Activated CD4-positive, alpha-beta T cell treated with anti-CD3 and anti-CD28 coated beads, Interleukin-2, amount 10 ng/mL, durations not matched to agents 24 days and 14 days (primary cell): Measurements from ENCODE around the gene TMPRSS12. TPM values are rescaled to one million over a fixed set of nuclear protein-coding genes. Genes with fewer than 3 reads are reported as not detected.
"Not testable (repeated sequence)": the region's sequence is repeated elsewhere in the genome, so short reads cannot be mapped to it uniquely, and the experiment has no call there.

Experiments
- DNase-seq: peaks from one replicate; pipeline ENCODE4 v3.0.0; 2022
- H3K27ac Mint-ChIP-seq: one replicate; pipeline ENCODE4 v1.8.0; 2022; ENCODE audit warnings: mild to moderate bottlenecking, mixed read lengths
- H3K27me3 Mint-ChIP-seq: one replicate; pipeline ENCODE4 v1.8.0; 2022; ENCODE audit warnings: mixed read lengths
- H3K36me3 Mint-ChIP-seq: one replicate; pipeline ENCODE4 v1.8.0; 2022; ENCODE audit warnings: low read depth, mild to moderate bottlenecking, mixed read lengths
- H3K4me1 Mint-ChIP-seq: one replicate; pipeline ENCODE4 v1.8.0; 2021; ENCODE audit warnings: mixed read lengths
- H3K4me3 Mint-ChIP-seq: one replicate; pipeline ENCODE4 v1.8.0; 2022; ENCODE audit warnings: mild to moderate bottlenecking, moderate library complexity, mixed read lengths
- H3K9me3 Mint-ChIP-seq: one replicate; pipeline ENCODE4 v1.8.0; 2021; ENCODE audit warnings: mixed read lengths
- intact Hi-C: fragments of 100-400 bp; cut with micrococcal nuclease; formaldehyde crosslinking; loops from one replicate; pipeline ENCODE4 v1.15.1; 2023
- total RNA-seq: library from RNA; stranded (reverse); gene quantifications from 2 replicates; pipeline ENCODE4 v1.2.3, GENCODE V29; 2022

Gene TMPRSS12
- total RNA-seq, 1 donor from 2014 or later, result not detected

DNA sequence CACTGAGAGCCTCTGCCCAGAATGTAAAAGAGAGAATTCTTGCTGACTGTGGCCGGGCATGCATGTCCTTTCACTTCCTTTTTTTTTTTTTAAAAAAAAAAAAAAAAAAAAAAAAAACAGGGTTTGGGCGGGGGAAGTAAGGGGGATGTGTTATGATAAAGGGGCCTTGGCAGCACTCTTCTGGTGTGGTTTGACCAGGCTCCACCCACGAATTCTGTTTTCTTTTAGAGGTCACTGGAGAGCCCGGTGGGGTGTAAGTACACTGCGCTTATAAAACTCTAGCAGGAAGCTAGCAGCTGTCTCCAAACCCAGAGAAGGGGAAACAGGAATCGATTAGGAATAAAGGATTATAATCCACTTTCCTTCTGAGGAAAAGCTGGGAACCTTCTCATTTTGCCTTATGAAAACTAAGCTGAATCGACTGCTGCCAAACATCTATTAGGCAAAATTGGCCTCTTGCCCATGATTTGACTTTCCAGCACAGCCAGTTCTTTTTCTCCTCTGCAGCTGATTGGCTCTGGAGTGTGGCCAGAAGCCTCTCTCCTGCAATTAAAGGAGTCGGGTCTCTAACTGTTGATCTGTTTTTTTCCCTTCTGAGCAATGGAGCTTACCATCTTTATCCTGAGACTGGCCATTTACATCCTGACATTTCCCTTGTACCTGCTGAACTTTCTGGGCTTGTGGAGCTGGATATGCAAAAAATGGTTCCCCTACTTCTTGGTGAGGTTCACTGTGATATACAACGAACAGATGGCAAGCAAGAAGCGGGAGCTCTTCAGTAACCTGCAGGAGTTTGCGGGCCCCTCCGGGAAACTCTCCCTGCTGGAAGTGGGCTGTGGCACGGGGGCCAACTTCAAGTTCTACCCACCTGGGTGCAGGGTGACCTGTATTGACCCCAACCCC is 82.0 kb downstream of the TMPRSS12 start:
- intact Hi-C loops, result no loop called here
- no peaks in the 10 kb centered on the region for H3K9me3 Mint-ChIP-seq
- peak overlapping the region; percentile 64 for H3K4me3 Mint-ChIP-seq

DNA sequence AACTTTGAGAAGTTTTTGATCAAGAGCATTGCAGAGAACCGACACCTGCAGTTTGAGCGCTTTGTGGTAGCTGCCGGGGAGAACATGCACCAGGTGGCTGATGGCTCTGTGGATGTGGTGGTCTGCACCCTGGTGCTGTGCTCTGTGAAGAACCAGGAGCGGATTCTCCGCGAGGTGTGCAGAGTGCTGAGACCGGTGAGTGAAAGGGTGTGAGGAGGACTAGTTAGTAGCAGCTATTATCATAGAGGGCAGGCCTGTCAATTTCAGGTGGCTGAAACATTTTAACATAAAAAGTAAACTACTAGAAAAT is 82.6 kb downstream of the TMPRSS12 start:
- no peaks in the 10 kb centered on the region for H3K27me3 Mint-ChIP-seq
- H3K4me1 Mint-ChIP-seq, result peaks cover 17% of the 10 kb centered on the region
- intact Hi-C loops, result no loop called here
- DNase-seq, result no peak
- H3K27ac Mint-ChIP-seq, result no peak overlapping the region
- no peak overlapping the region for H3K4me3 Mint-ChIP-seq
- H3K36me3 Mint-ChIP-seq, result no peaks in the 10 kb centered on the region
- H3K9me3 Mint-ChIP-seq, result no peaks in the 10 kb centered on the region

More for the DNA sequence above, 82.0 kb downstream of the TMPRSS12 start:
- Mint-ChIP-seq H3K4me1 (peaks cover 17% of the 10 kb centered on the region), H3K27ac (peak overlapping the region; percentile 53), H3K27me3 (no peaks in the 10 kb centered on the region), H3K36me3 (no peaks in the 10 kb centered on the region)
- peak; percentile 74 for DNase-seq

DNA sequence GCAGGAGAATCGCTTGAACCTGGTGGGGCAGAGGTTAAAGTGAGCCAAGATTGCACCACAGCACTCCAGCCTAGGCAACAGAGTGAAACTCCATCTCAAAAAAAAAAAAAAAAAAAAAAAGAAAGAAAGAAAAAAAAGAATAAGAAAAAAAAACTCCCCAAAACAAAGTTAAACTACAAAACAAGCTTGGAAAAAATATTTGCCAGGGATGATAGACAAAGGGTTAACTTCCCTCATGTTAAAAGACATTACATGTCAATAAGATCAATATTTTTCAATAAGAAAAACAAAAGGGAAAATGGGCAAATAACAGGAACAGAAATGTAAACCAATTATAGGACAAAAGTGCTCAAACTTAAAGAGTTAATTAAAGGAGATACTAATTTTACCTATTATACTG is 83.2 kb downstream of the TMPRSS12 start:
- no peaks in the 10 kb centered on the region for H3K36me3 Mint-ChIP-seq
- no peak for DNase-seq
- H3K27ac Mint-ChIP-seq, result no peak overlapping the region
- H3K4me3 Mint-ChIP-seq, result no peak overlapping the region
- intact Hi-C loops, result no loop called here
- no peaks in the 10 kb centered on the region for H3K9me3 Mint-ChIP-seq
- H3K27me3 Mint-ChIP-seq, result no peaks in the 10 kb centered on the region
- peaks cover 17% of the 10 kb centered on the region for H3K4me1 Mint-ChIP-seq

DNA sequence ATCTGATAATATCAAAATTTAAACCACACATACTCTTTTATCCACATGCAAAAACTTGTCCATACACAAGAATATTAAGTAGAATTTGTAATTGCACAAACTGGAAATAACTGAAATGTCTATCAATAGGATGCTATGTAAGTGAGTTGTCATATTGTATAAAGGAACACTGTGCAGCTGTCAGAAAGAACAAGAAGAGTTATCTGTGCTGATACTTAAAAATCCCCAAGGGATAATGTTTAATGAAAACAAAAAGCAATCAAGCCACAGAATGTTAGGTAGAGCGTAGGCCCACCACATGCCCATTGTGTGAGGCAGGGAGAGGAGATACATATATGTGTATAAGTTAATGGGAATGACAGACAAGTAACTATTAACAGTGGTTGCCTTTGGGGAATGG is 83.7 kb downstream of the TMPRSS12 start:
- H3K4me1 Mint-ChIP-seq, result peaks cover 17% of the 10 kb centered on the region
- H3K9me3 Mint-ChIP-seq, result no peaks in the 10 kb centered on the region
- H3K36me3 Mint-ChIP-seq, result no peaks in the 10 kb centered on the region
- H3K4me3 Mint-ChIP-seq, result no peak overlapping the region
- H3K27ac Mint-ChIP-seq, result no peak overlapping the region
- no peak for DNase-seq
- no peaks in the 10 kb centered on the region for H3K27me3 Mint-ChIP-seq
- intact Hi-C loops, result no loop called here

DNA sequence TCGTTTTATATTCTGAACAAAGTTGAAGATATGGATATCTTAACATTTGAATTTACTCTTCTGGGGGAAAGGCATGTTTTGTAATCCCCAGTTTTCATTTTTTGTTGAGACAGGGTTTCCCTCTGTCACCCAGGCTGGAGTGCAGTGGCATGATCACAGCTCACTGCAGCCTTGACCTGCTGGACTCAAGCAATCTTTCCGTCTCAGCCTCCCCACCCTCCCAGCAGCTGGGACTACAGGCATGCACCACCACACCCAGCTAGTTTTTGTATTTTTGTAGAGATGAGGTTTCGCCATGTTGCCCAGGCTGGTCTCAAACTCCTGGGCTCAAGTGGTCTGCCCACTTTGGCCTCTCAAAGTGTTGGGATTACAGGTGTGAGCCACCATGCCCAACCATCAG is 84.2 kb downstream of the TMPRSS12 start:
- H3K9me3 Mint-ChIP-seq, H3K4me3 Mint-ChIP-seq, intact Hi-C loops: not testable (repeated sequence)

DNA sequence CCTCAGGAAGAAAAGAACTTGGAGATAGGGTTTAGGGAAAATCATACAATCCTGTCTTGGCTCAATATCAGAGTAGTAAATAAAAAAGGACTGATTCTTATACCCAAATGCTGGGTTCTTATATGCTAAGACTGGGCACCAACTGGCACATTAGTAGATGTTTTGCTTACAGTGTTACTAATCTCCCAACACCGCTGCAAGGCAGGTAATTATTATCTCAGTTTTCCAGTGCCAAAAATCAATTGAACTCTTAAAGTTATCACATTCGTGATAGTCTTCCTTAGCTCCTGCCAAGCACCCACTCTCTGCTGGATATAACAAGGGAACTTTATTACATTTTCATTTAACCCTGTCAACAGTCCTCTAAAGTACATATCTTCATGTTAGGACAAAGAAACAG is 84.6 kb downstream of the TMPRSS12 start:
- intact Hi-C loops, result no loop called here
- DNase-seq, result no peak
- Mint-ChIP-seq H3K4me1 (peaks cover 16% of the 10 kb centered on the region), H3K27ac (no peak overlapping the region), H3K4me3 (no peak overlapping the region), H3K9me3 (no peaks in the 10 kb centered on the region), H3K36me3 (no peaks in the 10 kb centered on the region), H3K27me3 (no peaks in the 10 kb centered on the region)

More for the DNA sequence above, 84.2 kb downstream of the TMPRSS12 start:
- peaks cover 17% of the 10 kb centered on the region for H3K4me1 Mint-ChIP-seq
- not testable (repeated sequence) for DNase-seq, H3K27me3 Mint-ChIP-seq, H3K27ac Mint-ChIP-seq, H3K36me3 Mint-ChIP-seq

DNA sequence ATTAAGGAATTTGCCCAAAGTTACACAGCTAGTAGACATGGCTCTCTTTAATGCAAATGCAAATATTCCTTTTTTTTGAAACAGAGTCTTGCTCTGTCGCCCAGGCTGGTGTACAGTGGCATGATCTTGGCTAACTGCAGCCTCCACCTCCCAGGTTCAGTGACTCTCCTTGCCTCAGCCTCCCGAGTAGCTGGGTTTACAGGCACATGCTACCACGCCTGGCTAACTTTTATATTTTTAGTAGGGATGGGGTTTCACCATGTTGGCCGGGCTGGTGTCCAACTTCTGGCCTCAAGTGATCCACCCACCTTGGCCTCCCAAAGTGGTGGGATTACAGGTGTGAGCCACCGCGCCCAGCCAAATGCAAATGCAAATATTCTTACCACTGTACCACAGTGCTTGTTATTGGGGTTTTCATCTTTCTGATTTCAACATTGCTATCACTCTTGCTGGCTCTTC is 85.1 kb downstream of the TMPRSS12 start:
- Mint-ChIP-seq H3K4me1 (peaks cover 17% of the 10 kb centered on the region), H3K27me3 (no peaks in the 10 kb centered on the region)

DNA sequence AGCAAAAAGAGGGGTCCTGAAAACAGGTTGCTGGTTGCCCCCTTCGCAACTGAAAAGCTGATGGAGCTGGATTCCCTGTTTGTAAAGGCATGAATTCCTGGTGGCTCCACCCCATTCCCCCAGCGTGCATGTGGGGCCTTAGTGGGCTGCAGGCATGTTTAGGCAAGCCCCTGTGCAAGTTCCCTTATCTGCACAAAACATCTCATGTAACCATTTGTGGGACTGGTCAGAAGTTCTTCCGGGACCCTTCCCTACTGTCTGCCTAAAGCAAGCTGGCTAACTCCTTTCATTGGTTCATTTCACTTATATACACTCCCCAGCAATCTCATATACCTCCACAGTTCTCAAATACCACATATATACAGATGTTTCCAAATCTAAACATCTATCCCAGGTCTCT is 85.7 kb downstream of the TMPRSS12 start:
- H3K4me3 Mint-ChIP-seq, result no peak overlapping the region
- no peaks in the 10 kb centered on the region for H3K36me3 Mint-ChIP-seq
- H3K9me3 Mint-ChIP-seq, result no peaks in the 10 kb centered on the region
- intact Hi-C loops, result no loop called here
- peaks cover 19% of the 10 kb centered on the region for H3K4me1 Mint-ChIP-seq
- H3K27me3 Mint-ChIP-seq, result no peaks in the 10 kb centered on the region
- DNase-seq, result no peak
- H3K27ac Mint-ChIP-seq, result no peak overlapping the region

More for the DNA sequence above, 85.1 kb downstream of the TMPRSS12 start:
- Mint-ChIP-seq H3K4me3 (no peak overlapping the region), H3K9me3 (no peaks in the 10 kb centered on the region), H3K27ac (no peak overlapping the region), H3K36me3 (no peaks in the 10 kb centered on the region)
- intact Hi-C loops, result no loop called here
- no peak for DNase-seq

DNA sequence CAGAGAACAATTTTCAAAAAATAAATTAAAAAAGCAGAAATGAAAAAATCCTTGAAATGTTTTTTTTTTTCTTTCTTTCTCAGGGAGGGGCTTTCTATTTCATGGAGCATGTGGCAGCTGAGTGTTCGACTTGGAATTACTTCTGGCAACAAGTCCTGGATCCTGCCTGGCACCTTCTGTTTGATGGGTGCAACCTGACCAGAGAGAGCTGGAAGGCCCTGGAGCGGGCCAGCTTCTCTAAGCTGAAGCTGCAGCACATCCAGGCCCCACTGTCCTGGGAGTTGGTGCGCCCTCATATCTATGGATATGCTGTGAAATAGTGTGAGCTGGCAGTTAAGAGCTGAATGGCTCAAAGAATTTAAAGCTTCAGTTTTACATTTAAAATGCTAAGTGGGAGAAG is 87.1 kb downstream of the TMPRSS12 start:
- no peaks in the 10 kb centered on the region for H3K9me3 Mint-ChIP-seq
- H3K4me1 Mint-ChIP-seq, result peaks cover 11% of the 10 kb centered on the region
- H3K27ac Mint-ChIP-seq, result no peak overlapping the region
- H3K4me3 Mint-ChIP-seq, result no peak overlapping the region
- no peak for DNase-seq
- no peaks in the 10 kb centered on the region for H3K36me3 Mint-ChIP-seq
- intact Hi-C loops, result no loop called here
- no peaks in the 10 kb centered on the region for H3K27me3 Mint-ChIP-seq

DNA sequence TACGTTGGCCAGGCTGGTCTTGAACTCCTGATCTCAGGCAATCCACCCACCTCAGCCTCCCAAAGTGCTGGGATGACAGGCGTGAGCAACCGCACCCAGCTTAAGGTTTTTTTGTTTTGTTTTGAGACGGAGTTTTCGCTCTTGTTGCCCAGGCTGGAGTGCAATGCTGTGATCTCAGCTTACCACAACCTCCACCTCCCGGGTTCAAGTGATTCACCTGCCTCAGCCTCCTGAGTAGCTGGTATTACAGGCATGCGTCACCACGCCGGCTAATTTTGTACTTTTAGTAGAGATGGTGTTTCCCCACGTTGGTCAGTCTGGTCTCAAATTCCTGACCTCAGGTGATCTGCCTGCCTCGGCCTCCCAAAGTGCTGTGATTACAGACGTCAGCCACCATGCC is 87.8 kb downstream of the TMPRSS12 start:
- H3K4me3 Mint-ChIP-seq, intact Hi-C loops, H3K9me3 Mint-ChIP-seq, DNase-seq, H3K36me3 Mint-ChIP-seq, H3K27ac Mint-ChIP-seq, H3K27me3 Mint-ChIP-seq: not testable (repeated sequence)
- H3K4me1 Mint-ChIP-seq, result peaks cover 11% of the 10 kb centered on the region

DNA sequence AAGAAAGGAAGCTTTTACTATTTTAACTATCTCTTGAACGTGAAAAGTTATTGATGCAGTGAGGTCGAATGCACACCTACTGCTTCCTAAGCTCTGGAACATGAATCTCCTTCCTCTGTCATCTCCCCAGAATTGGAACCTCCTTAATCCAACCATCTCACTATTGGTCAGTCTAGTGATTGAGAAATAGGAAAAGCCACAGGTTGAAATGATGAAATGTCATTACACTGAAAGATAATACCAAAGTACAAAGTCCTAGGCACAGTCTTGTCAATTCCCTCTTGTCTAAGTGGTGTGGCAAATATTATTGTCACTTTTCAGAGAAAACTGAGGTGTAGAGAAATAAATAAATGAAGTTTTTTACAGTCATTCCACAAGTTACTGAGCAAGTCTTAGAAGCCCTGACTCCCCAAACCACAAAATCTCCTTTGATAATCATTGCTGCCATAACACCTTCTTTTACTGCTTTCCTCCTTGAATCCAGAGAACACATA is 90.1 kb downstream of the TMPRSS12 start:
- no peak for DNase-seq
- Mint-ChIP-seq H3K4me3 (no peak overlapping the region), H3K36me3 (peaks cover 3% of the 10 kb centered on the region), H3K4me1 (peaks cover 6% of the 10 kb centered on the region), H3K9me3 (peaks cover 5% of the 10 kb centered on the region), H3K27me3 (no peaks in the 10 kb centered on the region), H3K27ac (peak overlapping the region; percentile 23)
- intact Hi-C loops, result no loop called here

DNA sequence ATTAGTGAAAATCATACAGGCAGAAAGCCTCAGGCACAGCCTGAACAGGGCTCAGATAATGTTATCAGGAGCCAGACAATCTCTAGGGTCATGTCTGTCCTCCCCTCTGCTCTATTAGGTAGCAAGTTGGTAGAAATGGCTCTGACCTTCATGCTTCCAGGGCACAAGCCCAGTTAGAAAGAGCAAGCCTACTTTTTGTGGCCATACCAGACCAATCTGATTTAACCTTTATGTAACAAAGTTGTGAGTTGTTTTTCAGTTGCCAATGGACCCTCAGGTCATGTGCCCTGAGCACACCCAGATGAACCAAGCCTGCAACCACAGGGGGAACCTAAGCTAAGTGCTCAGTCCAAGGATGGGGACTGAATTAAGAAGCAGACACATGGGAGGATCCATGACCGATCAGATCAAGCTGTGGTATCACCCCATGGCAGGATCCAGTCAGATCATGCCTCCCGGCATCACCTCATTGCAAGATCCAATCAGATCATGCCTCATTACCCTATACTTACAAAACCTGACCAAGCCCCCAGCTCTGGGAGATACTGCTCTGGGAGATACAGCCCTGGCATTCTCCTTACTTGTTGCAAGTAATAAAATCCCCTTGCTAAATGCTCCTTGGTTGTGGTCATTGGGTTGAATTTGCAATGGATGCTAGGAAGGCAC is 90.9 kb downstream of the TMPRSS12 start:
- no peak overlapping the region for H3K4me3 Mint-ChIP-seq
- no peak overlapping the region for H3K27ac Mint-ChIP-seq
- intact Hi-C loops, result no loop called here
- DNase-seq, result no peak
- no peaks in the 10 kb centered on the region for H3K27me3 Mint-ChIP-seq
- H3K4me1 Mint-ChIP-seq, result peaks cover 6% of the 10 kb centered on the region
- peaks cover 3% of the 10 kb centered on the region for H3K36me3 Mint-ChIP-seq
- H3K9me3 Mint-ChIP-seq, result peaks cover 5% of the 10 kb centered on the region

DNA sequence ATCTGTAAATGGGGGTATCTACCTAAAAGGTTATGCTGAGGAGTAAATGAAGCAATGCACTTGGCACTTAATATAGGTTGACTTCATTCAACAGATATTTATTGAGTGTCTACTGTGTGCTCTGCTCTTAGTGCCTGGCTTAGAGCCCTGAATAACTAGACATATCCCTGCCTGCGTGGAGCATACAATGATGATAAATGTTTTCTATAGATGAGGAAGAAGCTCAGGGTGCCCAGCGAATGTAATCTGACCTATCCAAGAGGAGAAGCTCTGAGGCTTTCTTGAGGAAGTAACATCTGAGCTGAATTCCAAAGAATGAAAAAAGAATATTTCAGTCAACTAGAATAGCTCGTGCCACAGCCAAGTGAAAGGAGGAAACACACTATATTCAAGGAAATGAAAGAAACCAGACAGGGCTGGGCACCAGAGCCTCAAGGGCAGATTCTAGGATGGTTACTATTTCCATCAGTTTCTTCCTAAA is 91.7 kb downstream of the TMPRSS12 start:
- H3K4me1 Mint-ChIP-seq, result peaks cover 6% of the 10 kb centered on the region
- DNase-seq, result no peak
- no peaks in the 10 kb centered on the region for H3K27me3 Mint-ChIP-seq
- intact Hi-C loops, result no loop called here
- H3K4me3 Mint-ChIP-seq, result no peak overlapping the region
- peaks cover 5% of the 10 kb centered on the region for H3K9me3 Mint-ChIP-seq
- H3K36me3 Mint-ChIP-seq, result peaks cover 3% of the 10 kb centered on the region
- H3K27ac Mint-ChIP-seq, result no peak overlapping the region
